ENCODE data around the gene MOXD1.

The MOXD1 gene

DNA sequence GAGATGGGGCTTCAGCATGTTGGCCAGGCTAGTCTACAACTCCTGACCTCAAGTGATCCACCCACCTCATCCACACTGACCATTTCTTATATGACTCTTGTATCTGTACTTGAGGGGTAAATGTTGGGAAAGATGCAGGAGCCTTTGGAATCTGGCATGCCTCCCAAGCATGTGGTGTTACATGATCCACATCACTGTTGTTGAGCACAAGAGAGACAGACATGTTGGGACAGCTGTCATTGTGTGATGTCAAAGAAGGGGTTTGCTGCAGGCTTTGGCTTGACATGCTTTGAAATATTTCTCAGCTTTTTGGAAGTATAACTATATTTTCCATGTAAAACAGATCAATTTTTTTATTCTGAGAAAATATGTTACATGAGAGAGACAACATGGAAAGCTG, 139.9 kb downstream of the MOXD1 start:
- Histone ChIP-seq H3K4me3 (ENCODE audit: insufficient read length, low read depth) (no peak overlapping the region), H3K9ac (ENCODE audit: insufficient read length, low read depth) (no peak overlapping the region), H3K27me3 (ENCODE audit: insufficient read depth, insufficient read length) (no peaks in the 10 kb centered on the region), H3K4me1 (ENCODE audit: insufficient read depth, insufficient read length) (no peaks in the 10 kb centered on the region), H3K36me3 (ENCODE audit: insufficient read depth, insufficient read length, low read length) (no peaks in the 10 kb centered on the region), H3K9me3 (ENCODE audit: insufficient read depth, low read length) (peaks cover 5% of the 10 kb centered on the region; the same call in 1 of the 2 replicates)
- no peak for TF ChIP-seq ZNF274 (IDR thresholded peaks at IDR 0.05; ENCODE audit: low read depth, low read length)
- no peak for TF ChIP-seq SUZ12 (IDR thresholded peaks at IDR 0.05; ENCODE audit: extremely low read depth, insufficient read depth, insufficient read length)
- DNase-seq (ENCODE audit: low read depth, low spot score), result no peak

DNA sequence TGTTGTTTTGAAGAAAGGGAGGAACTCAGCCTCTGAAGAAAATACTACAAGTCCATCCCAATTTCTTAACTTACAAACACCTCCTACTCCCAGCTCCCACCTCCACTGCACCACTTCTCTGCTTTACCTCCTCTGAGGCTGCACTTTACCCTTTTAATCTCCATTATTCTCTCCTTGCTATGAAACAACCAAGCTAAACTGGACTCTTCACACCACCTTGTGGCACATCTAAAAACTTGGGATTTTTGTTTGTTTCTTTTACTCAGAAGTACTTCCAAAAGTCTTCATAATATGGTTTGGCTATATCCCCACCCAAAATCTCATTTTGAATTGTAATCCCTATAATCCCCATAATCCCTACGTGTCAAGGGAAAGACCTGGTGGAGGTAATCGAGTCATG, 142.2 kb downstream of the MOXD1 start:
- Histone ChIP-seq H3K36me3 (ENCODE audit: insufficient read depth, insufficient read length, low read length) (no peaks in the 10 kb centered on the region), H3K9me3 (ENCODE audit: insufficient read depth, low read length) (peaks cover 13% of the 10 kb centered on the region; the same call in 1 of the 2 replicates), H3K4me1 (ENCODE audit: insufficient read depth, insufficient read length) (no peaks in the 10 kb centered on the region), H3K27me3 (ENCODE audit: insufficient read depth, insufficient read length) (no peaks in the 10 kb centered on the region), H3K9ac (ENCODE audit: insufficient read length, low read depth) (no peak overlapping the region), H3K4me3 (ENCODE audit: insufficient read length, low read depth) (no peak overlapping the region)
- no peak for DNase-seq (ENCODE audit: low read depth, low spot score)
- no peak for TF ChIP-seq YY1 (IDR thresholded peaks at IDR 0.05; ENCODE audit: insufficient read depth, insufficient read length)
- no peak for TF ChIP-seq ZNF274 (IDR thresholded peaks at IDR 0.05; ENCODE audit: low read depth, low read length)
- no peak for TF ChIP-seq SUZ12 (IDR thresholded peaks at IDR 0.05; ENCODE audit: extremely low read depth, insufficient read depth, insufficient read length)

DNA sequence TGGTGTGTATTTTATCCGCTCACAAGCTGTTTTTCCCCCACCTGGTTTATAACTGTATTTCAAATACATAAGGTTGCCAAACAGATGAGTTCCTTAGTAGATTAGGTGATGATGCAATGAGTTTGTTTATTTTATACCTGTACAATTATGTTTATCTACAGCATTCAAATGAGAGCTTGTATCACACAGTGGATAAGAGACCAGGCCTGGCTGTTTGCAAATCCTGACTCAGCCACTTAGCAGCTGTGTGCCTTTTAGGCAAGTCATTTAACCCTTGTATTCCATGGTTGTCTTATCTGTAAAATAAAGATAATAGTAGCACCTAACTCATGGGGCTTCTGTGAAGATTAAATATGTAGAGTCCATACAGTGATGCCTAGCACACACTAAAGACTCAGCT, 143.7 kb downstream of the MOXD1 start:
- Histone ChIP-seq H3K27me3 (ENCODE audit: insufficient read depth, insufficient read length) (no peaks in the 10 kb centered on the region), H3K4me1 (ENCODE audit: insufficient read depth, insufficient read length) (no peaks in the 10 kb centered on the region), H3K4me3 (ENCODE audit: insufficient read length, low read depth) (no peak overlapping the region), H3K9me3 (ENCODE audit: insufficient read depth, low read length) (peaks cover 21% of the 10 kb centered on the region), H3K9ac (ENCODE audit: insufficient read length, low read depth) (no peak overlapping the region), H3K36me3 (ENCODE audit: insufficient read depth, insufficient read length, low read length) (no peaks in the 10 kb centered on the region)
- TF ChIP-seq SUZ12 (IDR thresholded peaks at IDR 0.05; ENCODE audit: extremely low read depth, insufficient read depth, insufficient read length) (no peak), ZNF274 (IDR thresholded peaks at IDR 0.05; ENCODE audit: low read depth, low read length) (no peak), YY1 (IDR thresholded peaks at IDR 0.05; ENCODE audit: insufficient read depth, insufficient read length) (no peak)
- no peak for DNase-seq (ENCODE audit: low read depth, low spot score)

DNA sequence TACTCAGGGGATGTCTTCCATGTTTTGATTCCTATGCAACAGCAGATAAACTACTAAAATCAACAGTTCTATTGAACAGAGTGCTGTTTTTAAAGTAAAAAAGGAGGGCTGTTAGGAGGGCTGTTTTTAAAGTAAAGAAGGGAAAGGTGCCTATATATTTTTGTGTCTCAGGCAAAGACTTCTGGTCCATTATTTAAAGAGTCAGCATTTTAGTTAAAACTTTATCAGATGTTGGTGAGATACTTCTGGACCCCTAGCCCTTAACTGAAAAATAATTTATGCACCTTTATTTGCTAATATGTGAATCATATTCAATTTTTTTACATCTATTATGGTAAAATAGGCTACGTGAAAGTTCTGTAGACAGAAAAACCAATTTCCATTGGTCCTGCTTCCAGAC, 144.8 kb downstream of the MOXD1 start:
- Histone ChIP-seq H3K27me3 (ENCODE audit: insufficient read depth, insufficient read length) (no peaks in the 10 kb centered on the region), H3K4me1 (ENCODE audit: insufficient read depth, insufficient read length) (no peaks in the 10 kb centered on the region), H3K9me3 (ENCODE audit: insufficient read depth, low read length) (peaks cover 30% of the 10 kb centered on the region), H3K9ac (ENCODE audit: insufficient read length, low read depth) (no peak overlapping the region), H3K4me3 (ENCODE audit: insufficient read length, low read depth) (no peak overlapping the region), H3K36me3 (ENCODE audit: insufficient read depth, insufficient read length, low read length) (no peaks in the 10 kb centered on the region)
- TF ChIP-seq YY1 (IDR thresholded peaks at IDR 0.05; ENCODE audit: insufficient read depth, insufficient read length) (no peak), SUZ12 (IDR thresholded peaks at IDR 0.05; ENCODE audit: extremely low read depth, insufficient read depth, insufficient read length) (no peak), ZNF274 (IDR thresholded peaks at IDR 0.05; ENCODE audit: low read depth, low read length) (no peak)
- no peak for DNase-seq (ENCODE audit: low read depth, low spot score)

DNA sequence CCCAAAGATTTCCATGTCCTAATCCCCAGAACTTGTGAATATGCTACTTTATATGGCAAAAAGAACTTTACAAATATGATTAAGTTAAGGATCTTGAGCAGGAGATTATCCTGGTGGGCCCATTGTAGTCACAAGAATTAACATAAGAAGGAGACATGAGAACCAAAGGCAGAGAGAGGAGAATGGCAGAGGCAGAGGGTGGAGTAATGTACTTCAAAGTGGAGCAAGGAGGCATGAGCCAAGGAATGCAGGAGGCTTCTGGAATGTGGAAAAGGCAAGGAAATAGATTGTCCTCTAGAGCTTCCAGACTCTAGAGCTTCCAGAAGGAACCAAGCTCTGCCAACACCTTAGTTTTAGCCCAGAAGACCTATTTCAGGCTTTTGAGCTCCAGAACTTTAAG, 147.4 kb downstream of the MOXD1 start:
- Histone ChIP-seq H3K9ac (ENCODE audit: insufficient read length, low read depth) (no peak overlapping the region), H3K27me3 (ENCODE audit: insufficient read depth, insufficient read length) (no peaks in the 10 kb centered on the region), H3K36me3 (ENCODE audit: insufficient read depth, insufficient read length, low read length) (no peaks in the 10 kb centered on the region), H3K9me3 (ENCODE audit: insufficient read depth, low read length) (peaks cover 36% of the 10 kb centered on the region), H3K4me1 (ENCODE audit: insufficient read depth, insufficient read length) (no peaks in the 10 kb centered on the region), H3K4me3 (ENCODE audit: insufficient read length, low read depth) (no peak overlapping the region)
- peak; percentile 6 for DNase-seq (ENCODE audit: low read depth, low spot score)
- TF ChIP-seq SUZ12 (IDR thresholded peaks at IDR 0.05; ENCODE audit: extremely low read depth, insufficient read depth, insufficient read length) (no peak), ZNF274 (IDR thresholded peaks at IDR 0.05; ENCODE audit: low read depth, low read length) (no peak), YY1 (IDR thresholded peaks at IDR 0.05; ENCODE audit: insufficient read depth, insufficient read length) (no peak)

DNA sequence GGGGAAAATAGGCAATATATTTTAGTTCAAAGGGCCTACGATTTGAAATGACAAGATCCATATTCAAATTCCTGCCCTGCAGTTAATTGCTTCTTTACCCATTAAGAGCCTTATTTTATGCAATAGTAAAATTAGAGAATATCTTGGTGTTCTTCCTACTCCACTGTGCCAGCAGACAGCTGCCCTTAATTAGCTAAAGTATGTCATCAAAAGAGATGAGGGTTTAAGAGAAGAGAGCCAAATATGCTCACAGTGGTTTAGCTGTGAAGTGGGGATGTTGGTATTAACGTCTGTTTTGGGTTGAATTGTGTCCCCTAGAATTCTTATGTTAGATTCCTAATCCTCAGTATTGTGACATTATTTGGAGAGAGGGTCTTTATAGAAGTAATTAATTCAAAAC, 148.1 kb downstream of the MOXD1 start:
- no peaks in the 10 kb centered on the region for H3K27me3 ChIP-seq (ENCODE audit: insufficient read depth, insufficient read length)
- TF ChIP-seq YY1 (IDR thresholded peaks at IDR 0.05; ENCODE audit: insufficient read depth, insufficient read length), result no peak
- TF ChIP-seq SUZ12 (IDR thresholded peaks at IDR 0.05; ENCODE audit: extremely low read depth, insufficient read depth, insufficient read length), result no peak
- no peak for TF ChIP-seq ZNF274 (IDR thresholded peaks at IDR 0.05; ENCODE audit: low read depth, low read length)
- H3K36me3 ChIP-seq (ENCODE audit: insufficient read depth, insufficient read length, low read length), result no peaks in the 10 kb centered on the region
- H3K4me3 ChIP-seq (ENCODE audit: insufficient read length, low read depth), result no peak overlapping the region
- H3K9me3 ChIP-seq (ENCODE audit: insufficient read depth, low read length), result peaks cover 31% of the 10 kb centered on the region
- DNase-seq (ENCODE audit: low read depth, low spot score), result no peak
- no peaks in the 10 kb centered on the region for H3K4me1 ChIP-seq (ENCODE audit: insufficient read depth, insufficient read length)
- H3K9ac ChIP-seq (ENCODE audit: insufficient read length, low read depth), result no peak overlapping the region

DNA sequence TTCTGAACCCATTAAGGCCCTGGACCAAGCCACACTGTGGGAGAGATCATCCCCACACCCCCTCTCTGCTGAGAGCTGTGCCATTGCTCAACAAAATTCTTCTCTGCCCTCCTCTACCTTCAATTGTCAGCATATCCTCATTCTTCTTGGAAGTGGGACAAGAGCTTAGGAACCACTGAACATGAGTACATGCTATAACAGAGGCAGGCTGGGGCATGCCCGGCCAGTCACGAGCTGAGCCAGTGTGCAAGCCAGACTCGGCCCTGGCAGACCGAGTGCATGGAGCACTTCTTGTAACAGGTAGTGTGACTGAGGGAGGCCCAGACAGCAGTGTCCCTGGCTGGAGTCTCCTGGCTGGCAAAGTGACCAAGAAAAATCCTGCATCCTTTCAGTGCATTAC, 149.2 kb downstream of the MOXD1 start:
- no peak for DNase-seq (ENCODE audit: low read depth, low spot score)
- no peak for TF ChIP-seq ZNF274 (IDR thresholded peaks at IDR 0.05; ENCODE audit: low read depth, low read length)
- no peak for TF ChIP-seq YY1 (IDR thresholded peaks at IDR 0.05; ENCODE audit: insufficient read depth, insufficient read length)
- TF ChIP-seq SUZ12 (IDR thresholded peaks at IDR 0.05; ENCODE audit: extremely low read depth, insufficient read depth, insufficient read length), result no peak
- Histone ChIP-seq H3K9me3 (ENCODE audit: insufficient read depth, low read length) (peaks cover 31% of the 10 kb centered on the region), H3K27me3 (ENCODE audit: insufficient read depth, insufficient read length) (no peaks in the 10 kb centered on the region), H3K36me3 (ENCODE audit: insufficient read depth, insufficient read length, low read length) (no peaks in the 10 kb centered on the region), H3K4me3 (ENCODE audit: insufficient read length, low read depth) (no peak overlapping the region), H3K4me1 (ENCODE audit: insufficient read depth, insufficient read length) (no peaks in the 10 kb centered on the region), H3K9ac (ENCODE audit: insufficient read length, low read depth) (no peak overlapping the region)

DNA sequence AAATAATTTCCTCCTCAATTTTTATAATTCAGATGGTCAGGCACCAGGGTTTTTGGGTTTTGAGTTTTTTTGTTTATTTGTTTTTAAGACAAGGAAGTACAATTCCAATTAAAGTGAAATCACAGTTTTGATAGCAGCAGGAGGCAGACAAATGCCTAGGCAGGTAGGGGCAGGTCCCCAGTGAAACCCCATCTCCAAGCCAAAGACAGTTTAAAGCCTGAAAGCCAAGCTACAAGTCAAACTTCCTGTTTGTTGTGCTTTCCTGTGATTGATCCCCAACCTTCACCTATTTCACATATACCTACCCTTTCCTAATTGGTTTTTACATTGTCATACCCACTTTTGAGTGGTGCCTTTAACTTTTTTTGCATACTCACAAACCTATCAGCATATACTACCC, 149.6 kb downstream of the MOXD1 start:
- Histone ChIP-seq H3K9ac (ENCODE audit: insufficient read length, low read depth) (no peak overlapping the region), H3K9me3 (ENCODE audit: insufficient read depth, low read length) (peaks cover 31% of the 10 kb centered on the region), H3K27me3 (ENCODE audit: insufficient read depth, insufficient read length) (no peaks in the 10 kb centered on the region), H3K4me3 (ENCODE audit: insufficient read length, low read depth) (no peak overlapping the region), H3K36me3 (ENCODE audit: insufficient read depth, insufficient read length, low read length) (no peaks in the 10 kb centered on the region), H3K4me1 (ENCODE audit: insufficient read depth, insufficient read length) (no peaks in the 10 kb centered on the region)
- TF ChIP-seq YY1 (IDR thresholded peaks at IDR 0.05; ENCODE audit: insufficient read depth, insufficient read length) (no peak), ZNF274 (IDR thresholded peaks at IDR 0.05; ENCODE audit: low read depth, low read length) (no peak), SUZ12 (IDR thresholded peaks at IDR 0.05; ENCODE audit: extremely low read depth, insufficient read depth, insufficient read length) (no peak)
- DNase-seq (ENCODE audit: low read depth, low spot score), result no peak

Measured in NT2/D1 (cell line).